Ishikawa (cell line): ENCODE measurements around the gene KIT.

Experiments used
- CEBPB ChIP-seq: IDR thresholded peaks from 2 replicates; pipeline ENCODE4 v1.6.1; 2012
- CREB1 ChIP-seq: IDR thresholded peaks from 2 replicates; pipeline ENCODE4 v1.6.1; 2012; ENCODE audit warnings: low read depth
- EGR1 ChIP-seq: IDR thresholded peaks from 2 replicates; pipeline ENCODE4 v1.6.1; 2012
- EP300 ChIP-seq: IDR thresholded peaks from 2 replicates; pipeline ENCODE4 v1.6.1; 2012; ENCODE audit warnings: borderline replicate concordance
- FOXM1 ChIP-seq: IDR thresholded peaks from 2 replicates; pipeline ENCODE4 v1.6.1; 2012; ENCODE audit warnings: low read depth, borderline replicate concordance
- MAX ChIP-seq: IDR thresholded peaks from 2 replicates; pipeline ENCODE4 v1.6.1; 2012
- NFIC ChIP-seq: IDR thresholded peaks from 2 replicates; pipeline ENCODE4 v1.6.1; 2012
- REST ChIP-seq: IDR thresholded peaks from 2 replicates; pipeline ENCODE4 v1.6.1; 2012; ENCODE audit warnings: low read depth, mild to moderate bottlenecking
- TAF1 ChIP-seq: IDR thresholded peaks from 2 replicates; pipeline ENCODE4 v1.6.1; 2012; ENCODE audit warnings: low read depth, mild to moderate bottlenecking
- TCF12 ChIP-seq: IDR thresholded peaks from 2 replicates; pipeline ENCODE4 v1.6.1; 2012; ENCODE audit warnings: low read depth
- TEAD4 ChIP-seq: IDR thresholded peaks from 2 replicates; pipeline ENCODE4 v1.6.1; 2012
- USF1 ChIP-seq: IDR thresholded peaks from 2 replicates; pipeline ENCODE4 v1.6.1; 2012
- YY1 ChIP-seq: IDR thresholded peaks from 2 replicates; pipeline ENCODE4 v1.6.1; 2012; ENCODE audit warnings: low read depth
- ZBTB7A ChIP-seq: IDR thresholded peaks from 2 replicates; pipeline ENCODE4 v1.6.1; 2012; ENCODE audit warnings: low read depth

GRCh38 chr4:54727346-54727745, 69.6 kb downstream of the KIT start:
- TF ChIP-seq MAX = no peak
- TF ChIP-seq EP300 = no peak
- TF ChIP-seq CEBPB = no peak
- TF ChIP-seq REST = no peak
- no peak for TF ChIP-seq CREB1
- TF ChIP-seq TCF12 = no peak
- TF ChIP-seq TEAD4 = no peak
- no peak for TF ChIP-seq EGR1
- no peak for TF ChIP-seq TAF1
- no peak for TF ChIP-seq YY1
- TF ChIP-seq ZBTB7A = no peak
- TF ChIP-seq NFIC = no peak
- no peak for TF ChIP-seq USF1
- no peak for TF ChIP-seq FOXM1
